GM18867 (cell line): ENCODE results near the gene SEC22A.

ENCODE experiments used
- ATAC-seq: cut with Tn5 transposase; IDR thresholded peaks from one replicate; pipeline ENCODE4 v1.9.1; 2021; ENCODE audit warnings: mild to moderate bottlenecking, moderate library complexity; ENCODE audit not compliant: unreplicated experiment

Gene SEC22A

DNA sequence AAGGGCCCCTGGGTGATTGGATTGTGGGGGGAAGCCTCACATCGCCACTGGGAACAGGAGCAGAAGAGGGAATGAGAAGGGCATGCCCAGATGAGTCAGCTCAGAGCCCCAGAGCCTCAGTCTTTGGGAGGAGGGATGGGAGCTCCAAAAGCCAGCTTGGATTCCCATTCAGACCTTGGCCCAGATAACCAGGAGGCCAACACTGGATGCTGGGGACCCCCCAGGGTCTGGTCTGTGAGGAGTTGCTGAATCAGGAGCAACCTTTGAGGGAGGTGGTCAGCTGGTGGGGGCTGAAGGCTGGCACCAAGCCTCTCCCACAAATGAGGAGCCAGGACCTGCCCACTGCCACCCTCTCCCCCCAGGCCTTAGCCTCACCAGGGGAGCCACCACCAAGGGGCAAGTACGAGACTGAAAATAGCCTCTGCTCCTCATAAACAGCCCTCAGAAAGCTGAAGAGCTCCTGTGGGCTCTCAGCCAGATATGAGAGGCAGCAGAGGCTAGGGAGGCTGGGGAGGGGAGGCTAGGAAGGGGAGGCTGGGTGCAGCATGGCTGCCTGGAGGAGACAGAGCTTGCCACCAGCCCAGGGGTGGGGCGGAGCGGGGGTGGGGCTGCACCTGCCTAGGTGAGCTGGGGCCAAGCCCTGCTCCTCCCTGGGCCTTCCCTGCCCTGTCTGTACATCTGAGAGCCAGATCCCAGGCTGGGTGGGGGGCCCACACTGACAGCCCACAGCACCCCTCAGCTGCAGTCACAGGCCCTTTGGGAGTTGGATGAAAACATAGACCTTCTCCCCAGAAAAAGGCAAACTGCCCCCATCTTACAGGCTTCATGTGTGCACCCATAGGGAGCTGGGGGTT lies 99.8 kb downstream of the SEC22A start:
- ATAC-seq = no peak

- ATAC-seq = no peak
Observed at GRCh38 chr3:123302961-123303360, 101.2 kb downstream of the SEC22A start.

DNA sequence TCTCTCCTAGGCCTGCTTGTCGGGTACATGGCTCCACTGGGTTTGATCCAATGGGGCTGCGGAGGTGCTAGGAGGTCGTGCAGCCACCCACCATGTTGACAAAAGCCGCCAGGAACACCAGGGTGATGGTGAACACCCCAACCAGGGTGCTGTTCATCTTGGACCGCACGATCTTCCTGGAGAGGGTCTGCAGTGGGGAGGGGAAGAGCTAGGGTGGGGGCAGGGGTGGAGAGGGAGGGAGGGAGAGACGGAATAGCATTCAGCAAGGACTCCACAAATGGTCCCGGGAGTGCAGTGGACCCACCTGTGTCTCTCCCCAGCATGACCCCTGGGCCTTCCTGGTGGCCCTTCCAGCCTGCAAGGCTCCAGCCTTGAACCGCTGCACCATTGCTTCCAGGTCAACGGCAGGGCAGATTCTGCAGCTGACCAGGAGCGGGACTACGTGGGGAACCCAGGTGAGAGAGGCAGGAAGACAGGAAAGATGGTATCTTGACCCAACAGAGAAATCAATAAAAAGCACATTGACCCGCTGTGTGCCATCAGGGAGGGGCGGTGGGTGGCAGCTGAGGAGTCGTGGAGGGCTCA lies 102.3 kb downstream of the SEC22A start:
- ATAC-seq = no peak

DNA sequence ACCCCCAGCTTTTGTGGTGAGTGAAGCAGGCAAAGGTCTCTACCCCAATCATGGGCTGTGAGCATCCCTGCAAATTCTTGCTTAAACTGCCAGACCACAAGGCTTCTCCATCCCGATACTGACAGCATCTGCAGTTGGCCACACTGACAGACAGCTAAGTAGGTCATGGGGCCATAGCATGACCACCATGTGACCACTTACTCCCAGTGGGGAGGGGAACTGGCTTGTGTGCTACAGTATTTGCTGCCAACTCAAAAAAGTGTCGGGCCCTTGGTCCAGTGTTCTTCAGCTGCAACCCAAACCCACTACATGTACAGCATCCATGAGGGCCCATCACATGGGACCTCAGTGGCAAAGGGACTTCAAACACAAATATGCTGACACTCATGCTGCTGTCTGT lies 103.4 kb downstream of the SEC22A start:
- no peak for ATAC-seq

- no peak for ATAC-seq
Observed at GRCh38 chr3:123307064-123307463, 105.3 kb downstream of the SEC22A start.

DNA sequence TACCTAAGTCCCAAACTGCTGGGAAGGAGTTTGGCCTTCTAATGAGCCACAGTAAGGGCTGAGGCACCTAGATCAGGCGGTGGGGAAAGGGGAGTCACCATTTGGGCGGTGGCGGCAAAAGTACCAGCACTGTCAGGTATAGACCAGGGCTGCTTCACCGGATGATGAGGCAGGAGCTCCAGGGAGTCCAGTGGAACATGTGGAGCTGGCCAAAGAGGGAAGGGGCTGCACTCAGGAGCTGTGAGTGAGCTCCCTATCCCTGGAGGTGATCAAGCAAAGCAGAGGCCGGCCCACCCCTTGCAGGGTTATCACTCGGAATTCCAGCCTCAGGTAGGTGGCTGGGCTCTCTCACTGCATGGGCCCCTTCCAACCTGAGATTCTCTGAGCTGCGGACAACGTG lies 108.4 kb downstream of the SEC22A start:
- ATAC-seq = no peak

DNA sequence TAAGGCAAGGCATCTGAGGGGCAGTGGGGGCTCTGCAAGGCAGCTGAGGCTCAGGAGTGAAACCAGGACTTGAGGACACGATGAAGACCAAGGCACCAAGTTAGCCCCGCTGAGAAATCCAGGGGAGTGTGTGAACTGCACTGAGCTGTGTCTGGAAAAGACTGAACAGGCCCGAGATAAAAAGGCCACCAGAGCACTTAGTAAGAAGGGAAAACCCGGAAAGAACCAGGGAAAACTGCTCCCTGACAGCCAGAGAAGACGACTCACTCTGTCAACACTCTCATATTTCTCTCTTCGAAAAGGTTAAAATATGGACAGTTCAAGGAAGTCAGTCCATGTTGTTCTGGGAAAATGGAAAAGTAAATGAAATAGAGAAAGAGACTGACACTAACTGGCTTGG lies 109.0 kb downstream of the SEC22A start:
- no peak for ATAC-seq

- ATAC-seq = no peak
Observed at GRCh38 chr3:123311201-123311600, 109.5 kb downstream of the SEC22A start.

GRCh38 chr3:123312331-123313265 lies 110.9 kb downstream of the SEC22A start:
- ATAC-seq = no peak

DNA sequence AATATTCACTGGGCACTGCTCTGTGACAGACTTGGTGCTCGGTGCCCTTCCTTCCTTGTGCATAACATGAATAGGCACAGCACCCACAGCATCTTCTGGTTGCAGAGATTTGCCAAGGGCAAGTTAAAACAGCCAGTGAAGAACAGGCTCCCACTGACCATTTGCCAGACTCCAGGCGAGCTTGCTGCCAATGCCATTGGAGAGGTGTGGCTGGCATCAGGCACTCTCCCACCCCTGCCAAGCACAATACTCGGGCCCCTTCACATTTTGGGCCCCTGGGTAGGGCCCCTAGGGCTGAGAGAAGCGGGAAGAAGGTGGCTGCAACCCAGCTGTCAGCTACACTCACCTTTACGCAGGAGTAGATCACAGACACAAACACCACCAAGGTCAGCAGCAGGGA lies 112.1 kb downstream of the SEC22A start:
- ATAC-seq = no peak

DNA sequence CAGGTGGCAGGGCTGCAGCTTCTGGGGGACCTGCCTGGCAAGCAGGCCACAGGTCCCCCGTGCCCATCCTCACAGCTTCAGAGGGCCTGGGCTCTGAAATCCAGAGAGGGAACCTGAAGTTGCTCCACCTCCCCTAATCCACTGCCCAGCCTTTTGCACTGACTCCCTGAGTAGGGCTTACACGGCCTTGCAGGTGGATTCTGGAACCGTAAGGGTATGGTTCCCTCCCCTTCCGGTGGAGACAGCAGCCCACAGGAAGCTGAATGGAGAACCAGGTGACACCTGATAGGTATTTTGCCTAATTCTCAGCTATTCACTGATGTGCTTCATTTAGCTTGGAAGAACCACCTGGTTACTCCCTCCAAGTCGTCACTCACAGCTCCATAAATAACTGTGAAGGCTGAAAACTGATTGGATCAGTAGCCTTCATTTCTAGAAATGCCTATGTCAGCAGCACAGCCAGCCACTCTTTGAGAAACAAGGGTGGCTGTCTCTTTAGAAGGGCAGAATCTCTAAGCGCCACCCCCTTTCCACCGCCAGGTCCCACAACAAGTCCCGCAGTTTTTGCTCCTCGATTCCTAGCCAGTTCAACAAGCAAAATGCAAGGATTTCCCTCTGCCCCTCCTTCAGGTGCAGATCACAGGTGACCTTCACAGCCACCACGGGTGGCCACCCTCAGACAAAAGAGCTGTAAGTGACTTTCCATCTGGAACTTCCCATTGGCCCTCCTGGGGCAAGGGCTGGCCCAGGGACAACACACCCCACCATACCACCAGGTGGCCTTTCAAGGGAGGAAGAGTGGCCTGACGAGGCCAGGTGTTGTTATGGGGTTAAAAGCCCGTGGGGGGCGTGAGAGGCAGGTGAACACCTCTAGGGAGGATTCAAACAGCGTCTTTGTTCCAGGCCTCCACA lies 112.9 kb downstream of the SEC22A start:
- no peak for ATAC-seq

GRCh38 chr3:123315271-123315595 lies 113.5 kb downstream of the SEC22A start:
- ATAC-seq = no peak

DNA sequence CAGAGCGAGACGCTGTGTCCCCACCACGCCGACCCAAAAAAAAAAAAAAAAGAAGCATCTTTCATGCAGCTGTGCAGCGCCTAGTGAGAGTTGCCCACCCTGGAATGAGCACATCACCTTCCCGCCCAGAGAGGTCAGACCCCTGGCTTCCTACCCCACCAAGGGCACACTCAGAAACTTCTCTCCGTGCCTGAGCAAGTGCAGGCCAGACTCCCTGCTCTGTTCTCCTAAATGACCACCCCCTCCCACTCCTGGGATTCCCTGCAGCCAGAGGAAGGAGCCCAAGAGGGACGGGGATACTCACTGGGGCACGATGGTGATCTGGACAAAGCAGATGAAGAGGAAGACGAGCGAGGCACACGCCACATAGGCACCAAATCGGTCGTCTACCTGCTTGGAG lies 116.0 kb downstream of the SEC22A start:
- no peak for ATAC-seq

DNA sequence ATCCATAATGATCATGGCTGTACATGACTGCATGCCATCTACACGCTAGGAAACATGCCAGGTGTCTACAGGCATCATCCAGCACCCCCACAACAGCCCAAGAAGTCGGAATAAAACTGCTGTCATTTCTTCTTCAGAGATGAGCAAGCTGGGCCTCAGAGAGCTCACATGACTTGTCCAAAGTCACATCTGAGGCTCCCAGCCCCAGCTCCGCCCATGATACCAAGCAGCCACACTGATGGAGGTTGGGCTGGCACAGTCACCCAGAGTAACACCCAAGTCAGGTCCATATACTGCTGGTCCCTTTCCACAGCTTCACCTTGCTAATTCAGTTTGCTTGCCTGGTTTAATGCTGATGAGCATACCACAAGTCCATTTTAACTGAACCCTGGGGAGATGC lies 116.6 kb downstream of the SEC22A start:
- no peak for ATAC-seq

DNA sequence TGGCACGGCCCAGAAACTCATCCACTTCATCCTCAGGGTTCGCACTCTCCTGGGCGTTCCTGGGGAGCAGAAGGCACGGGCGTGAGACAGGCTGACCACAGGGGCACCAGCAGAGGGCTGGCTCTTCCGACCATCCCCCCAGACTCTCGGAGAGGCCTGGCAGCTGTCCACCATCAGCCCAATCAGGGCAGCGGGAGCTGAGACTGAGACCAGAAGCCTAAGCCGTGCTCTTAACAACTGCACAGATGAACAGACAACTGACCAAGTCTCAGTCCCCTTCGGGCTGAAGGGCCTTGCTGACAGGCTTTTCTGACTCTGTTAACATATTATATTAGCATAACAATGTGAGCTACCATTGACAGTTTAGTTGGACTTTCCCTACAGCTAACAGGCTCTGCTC lies 118.0 kb downstream of the SEC22A start:
- no peak for ATAC-seq

- ATAC-seq = no peak
Observed at GRCh38 chr3:123320221-123320620, 118.5 kb downstream of the SEC22A start.

DNA sequence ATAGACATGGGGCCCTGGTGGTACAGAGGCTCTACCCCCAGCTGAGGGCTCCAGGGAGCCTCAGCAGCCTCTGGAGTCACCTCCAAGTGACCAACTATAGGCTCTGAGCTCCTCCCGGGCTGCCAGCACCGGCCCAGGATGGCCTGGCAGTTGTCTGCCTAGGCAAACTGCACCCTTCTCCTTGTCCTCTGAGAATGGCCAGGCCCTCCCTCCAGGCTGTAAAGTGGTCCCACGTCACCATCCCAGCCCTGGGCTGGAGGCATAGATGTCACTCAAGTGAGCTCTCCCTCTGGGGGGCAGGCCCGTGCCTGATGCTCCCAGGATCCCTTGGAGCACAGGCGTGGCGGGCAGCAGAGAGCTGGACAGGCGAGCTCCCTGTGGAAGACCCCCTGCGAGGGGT lies 120.1 kb downstream of the SEC22A start:
- no peak for ATAC-seq

GRCh38 chr3:123322866-123323265 lies 121.1 kb downstream of the SEC22A start:
- ATAC-seq = no peak
